GM18861 (cell line): ENCODE results near the gene ARID1B.

Experiments used
- ATAC-seq: cut with Tn5 transposase; IDR thresholded peaks from one replicate; pipeline ENCODE4 v1.9.1; 2021; ENCODE audit not compliant: unreplicated experiment

Gene ARID1B

GRCh38 chr6:157229132-157229618 is 452.0 kb downstream of the ARID1B start:
- no peak for ATAC-seq

GRCh38 chr6:157229713-157230112 is 452.5 kb downstream of the ARID1B start:
- no peak for ATAC-seq

- no peak for ATAC-seq
Measured at GRCh38 chr6:157230910-157231309, 453.7 kb downstream of the ARID1B start.

GRCh38 chr6:157232161-157232895 is 455.1 kb downstream of the ARID1B start:
- ATAC-seq = no peak

GRCh38 chr6:157233156-157233555 is 456.0 kb downstream of the ARID1B start:
- no peak for ATAC-seq

GRCh38 chr6:157233686-157234085 is 456.5 kb downstream of the ARID1B start:
- ATAC-seq = no peak

GRCh38 chr6:157235600-157236039 is 458.4 kb downstream of the ARID1B start:
- no peak for ATAC-seq

- ATAC-seq = no peak
Measured at GRCh38 chr6:157236040-157236725, 459.0 kb downstream of the ARID1B start.

- ATAC-seq = no peak
Measured at GRCh38 chr6:157238346-157238745, 461.2 kb downstream of the ARID1B start.

GRCh38 chr6:157239148-157239547 is 462.0 kb downstream of the ARID1B start:
- no peak for ATAC-seq

GRCh38 chr6:157239671-157240058 is 462.5 kb downstream of the ARID1B start:
- no peak for ATAC-seq

GRCh38 chr6:157240059-157240959 is 463.1 kb downstream of the ARID1B start:
- no peak for ATAC-seq

- ATAC-seq = no peak
Measured at GRCh38 chr6:157240960-157241311, 463.8 kb downstream of the ARID1B start.

- ATAC-seq = no peak
Measured at GRCh38 chr6:157242791-157243190, 465.6 kb downstream of the ARID1B start.

- no peak for ATAC-seq
Measured at GRCh38 chr6:157244175-157244574, 467.0 kb downstream of the ARID1B start.

- ATAC-seq = no peak
Measured at GRCh38 chr6:157244780-157245179, 467.6 kb downstream of the ARID1B start.

GRCh38 chr6:157245436-157245835 is 468.3 kb downstream of the ARID1B start:
- no peak for ATAC-seq

- ATAC-seq = no peak
Measured at GRCh38 chr6:157246048-157246630, 469.0 kb downstream of the ARID1B start.

- ATAC-seq = no peak
Measured at GRCh38 chr6:157246771-157247484, 469.8 kb downstream of the ARID1B start.

GRCh38 chr6:157248264-157248663 is 471.1 kb downstream of the ARID1B start:
- no peak for ATAC-seq
